Left cardiac atrium (tissue), 4 donors: ENCODE results near the gene ODAD4. TPM values are rescaled to one million over a fixed set of nuclear protein-coding genes. Genes with fewer than 3 reads are reported as not detected.
"Not testable (repeated sequence)": the region's sequence is repeated elsewhere in the genome, so short reads cannot be mapped to it uniquely, and the experiment has no call there.

Source experiments
- ATAC-seq, 2 donors: fragments of 200-7000 bp; cut with Tn5 transposase; one replicate each; pipeline ENCODE4 v1.9.1; 2020; ENCODE audit warnings: mild to moderate bottlenecking in 2 of 2, moderate library complexity in 2 of 2
- DNase-seq: peaks from one replicate; pipeline ENCODE4 v3.0.0-alpha.2; 2020
- intact Hi-C, 2 donors: fragments of 100-400 bp; cut with DNase I; formaldehyde crosslinking; loops; one replicate each; pipeline versions ENCODE4 v1.14.1 to v1.15.1; 2022 to 2023
- total RNA-seq, 2 donors: library from RNA; stranded (reverse); fragmentation: NEBNext Ultra II Directional; extraction: Animal tissue kit (Norgen Biotek cat#: 25700); gene quantifications; one replicate each; pipeline ENCODE4 v1.2.1, GENCODE V29; 2021
- donor health status: DM: no; HTN: yes; CAD: no.
- donor health status: DM: no; HTN: yes; CAD: no; lungs with severe emphysema.
- donor health status: DM: yes; HTN: yes; CAD: no.
- donor health status: Dilated cardiomyopathy.

Gene ODAD4
- total RNA-seq, 2 donors from 2014 or later: 1.0 to 1.3 TPM

DNA sequence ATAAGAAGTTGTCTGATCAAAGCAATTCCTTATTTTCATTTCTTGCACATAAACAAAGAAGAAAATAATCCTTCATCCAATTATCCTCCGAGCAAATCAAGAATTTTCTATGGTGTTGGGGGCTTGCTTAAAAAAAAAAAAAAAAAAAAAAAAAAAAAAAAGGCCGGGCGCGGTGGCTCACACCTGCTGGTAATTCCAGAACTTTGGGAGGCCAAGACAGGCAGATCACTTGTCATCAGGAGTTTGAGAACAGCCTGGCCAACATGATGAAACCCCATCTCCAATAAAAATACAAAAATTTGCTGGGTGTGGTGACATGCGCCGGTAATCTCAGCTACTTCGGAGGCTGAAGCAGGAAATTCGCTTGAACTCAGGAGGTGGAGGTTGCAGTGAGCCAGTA is 55.5 kb downstream of the ODAD4 start:
- DNase-seq (no peak), ATAC-seq (no peak)
- intact Hi-C loops: no loop called here

DNA sequence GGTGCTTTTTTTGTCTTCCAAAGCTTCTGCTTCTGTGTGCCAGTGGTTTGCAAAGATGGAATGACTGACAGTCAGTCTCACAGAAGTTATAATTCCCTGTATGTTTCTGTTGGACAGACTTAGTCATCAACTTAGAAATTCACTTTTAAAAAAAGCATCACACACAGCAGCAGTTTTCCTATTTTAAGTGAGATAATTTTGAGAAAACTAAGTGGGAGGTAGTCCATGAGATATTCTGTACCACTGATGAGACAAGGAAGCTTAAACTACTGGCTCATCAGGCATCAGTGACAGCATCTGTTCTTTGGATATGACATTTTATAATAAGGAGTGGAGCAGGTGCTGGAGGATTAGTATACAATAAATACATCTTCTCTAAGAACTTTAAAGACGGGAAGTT is 56.2 kb downstream of the ODAD4 start:
- intact Hi-C loops: no loop called here
- no peak for ATAC-seq
- no peak for DNase-seq

DNA sequence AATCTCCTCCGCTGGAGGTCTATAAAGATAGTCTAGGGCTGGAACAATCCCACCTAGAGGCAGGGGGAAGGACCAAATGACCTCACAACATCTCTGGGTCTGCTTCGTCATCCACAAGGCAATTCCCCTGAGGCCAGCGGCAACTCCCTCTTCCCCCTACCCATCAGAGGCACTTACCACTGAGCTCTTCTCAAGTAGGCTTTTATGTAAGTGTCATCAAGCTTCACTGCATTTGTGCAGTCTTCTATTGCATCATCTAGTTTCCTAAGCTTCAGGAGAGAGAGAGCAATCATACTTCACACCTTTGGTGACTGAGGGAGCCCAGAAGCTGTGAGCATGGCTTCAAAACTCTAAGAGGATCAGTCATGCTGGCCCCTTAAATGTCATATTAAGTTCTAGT is 57.2 kb downstream of the ODAD4 start:
- DNase-seq (no peak), ATAC-seq (no peak)

DNA sequence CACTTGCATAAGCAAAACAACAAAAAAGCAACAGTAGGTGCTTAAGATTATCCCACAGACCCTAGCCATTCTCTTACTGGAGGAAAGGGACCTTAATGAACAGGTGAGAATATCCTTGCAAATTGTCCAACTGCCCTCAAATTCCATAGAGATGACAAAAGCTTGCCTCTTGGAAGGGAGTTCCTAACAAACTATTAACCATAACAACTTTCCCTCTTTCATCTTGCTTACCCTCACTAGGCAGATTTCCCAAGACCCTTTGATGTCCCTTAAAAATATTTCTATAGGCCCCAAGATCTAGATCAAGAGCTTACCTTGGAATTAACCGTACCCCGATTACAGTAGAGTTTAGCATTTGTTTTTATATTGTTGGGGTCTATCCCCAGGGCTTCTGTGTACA is 58.0 kb downstream of the ODAD4 start:
- no peak for ATAC-seq
- DNase-seq: no peak
- intact Hi-C loops: no loop called here

More for the DNA sequence above, 57.2 kb downstream of the ODAD4 start:
- intact Hi-C loops: no loop called here

DNA sequence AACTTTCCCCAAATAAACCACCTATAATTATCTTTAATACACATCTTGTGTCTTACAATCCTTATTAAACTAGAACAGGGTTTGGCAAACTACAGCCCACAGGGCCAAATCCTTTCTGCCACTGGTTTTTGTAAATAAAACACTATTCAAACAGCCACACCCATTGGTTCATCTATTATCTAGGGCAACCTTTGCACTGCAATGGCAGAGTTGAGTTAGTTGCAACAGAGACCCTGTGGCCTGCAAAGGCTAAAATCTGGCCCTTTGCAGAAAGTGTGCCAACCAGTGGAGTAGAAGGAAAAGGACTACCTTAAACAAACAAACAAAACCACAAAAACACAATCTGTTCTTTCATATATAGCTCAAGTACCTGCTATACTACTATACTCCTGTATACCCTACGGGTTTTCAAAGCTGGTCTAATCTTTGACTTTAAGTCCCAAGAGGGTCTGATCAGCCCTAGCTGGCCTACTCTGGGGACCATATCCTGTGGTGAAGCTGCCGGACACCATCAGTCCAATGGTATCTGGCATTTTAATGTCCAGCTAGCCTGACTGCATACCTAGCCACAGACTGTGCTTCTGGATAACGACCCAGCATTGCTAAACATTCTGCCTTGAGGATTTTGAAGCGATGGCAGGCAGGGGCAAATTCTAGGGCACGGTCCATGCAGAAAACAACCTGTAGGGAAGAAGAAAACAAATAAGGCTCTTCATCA is 59.4 kb downstream of the ODAD4 start:
- ATAC-seq (no peak), DNase-seq (no peak)
- intact Hi-C loops: no loop called here

DNA sequence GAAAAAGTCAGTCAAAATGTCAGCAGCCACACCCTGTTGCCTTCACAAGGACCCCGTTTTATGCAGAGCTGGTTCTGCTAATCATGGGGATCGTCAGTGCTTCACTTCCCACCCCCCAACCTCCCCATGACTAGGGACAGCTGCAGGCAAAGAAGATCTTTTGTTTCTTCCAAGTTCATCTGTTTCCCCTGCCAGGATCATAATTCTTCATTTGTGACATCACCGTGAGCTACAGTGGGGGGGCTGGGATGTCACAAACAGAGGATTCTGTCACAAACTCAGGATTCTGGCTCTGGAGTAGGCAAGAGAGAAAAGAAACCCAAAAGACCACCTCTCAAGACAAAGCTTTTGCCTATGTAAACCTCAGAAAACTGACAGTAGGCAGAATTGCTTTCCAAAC is 62.2 kb downstream of the ODAD4 start:
- peak in 1 of 2 donors; percentile 17 for ATAC-seq
- intact Hi-C loops: no loop called here
- DNase-seq: no peak

DNA sequence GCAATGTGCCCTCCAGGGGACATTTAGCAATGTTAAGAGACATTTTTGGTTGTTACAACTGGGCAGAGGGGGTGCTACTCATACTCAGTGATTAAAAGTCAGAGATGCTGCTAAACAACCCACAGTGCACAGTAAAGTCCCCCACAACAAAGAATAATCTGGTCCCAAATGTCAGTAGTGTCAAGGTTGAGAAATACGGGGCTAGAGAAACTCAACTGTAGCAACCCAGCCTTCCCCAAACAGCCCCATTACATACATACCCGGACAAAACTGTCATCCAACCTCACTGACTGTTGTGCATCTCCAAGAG is 66.4 kb downstream of the ODAD4 start:
- no peak for DNase-seq
- ATAC-seq: no peak
- intact Hi-C loops: no loop called here

DNA sequence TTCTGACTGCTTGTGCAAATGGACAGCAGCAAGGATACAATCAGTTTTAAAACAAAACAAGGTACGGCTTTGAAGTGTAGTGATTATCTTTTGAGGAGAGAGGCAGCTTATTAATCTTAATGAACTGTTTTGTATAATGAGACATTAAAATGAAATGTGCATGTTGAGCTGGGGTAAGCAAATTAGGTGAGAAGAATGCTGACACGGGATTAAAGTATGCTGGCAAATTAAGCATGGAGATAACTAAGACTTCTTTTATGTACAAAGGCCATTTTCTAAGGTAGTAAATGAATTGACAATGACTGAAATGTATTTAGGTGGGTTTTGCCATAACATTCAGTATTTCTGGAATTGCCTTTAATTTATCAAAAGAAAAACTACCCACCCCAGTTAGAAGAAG is 68.1 kb downstream of the ODAD4 start:
- intact Hi-C loops: no loop called here

DNA sequence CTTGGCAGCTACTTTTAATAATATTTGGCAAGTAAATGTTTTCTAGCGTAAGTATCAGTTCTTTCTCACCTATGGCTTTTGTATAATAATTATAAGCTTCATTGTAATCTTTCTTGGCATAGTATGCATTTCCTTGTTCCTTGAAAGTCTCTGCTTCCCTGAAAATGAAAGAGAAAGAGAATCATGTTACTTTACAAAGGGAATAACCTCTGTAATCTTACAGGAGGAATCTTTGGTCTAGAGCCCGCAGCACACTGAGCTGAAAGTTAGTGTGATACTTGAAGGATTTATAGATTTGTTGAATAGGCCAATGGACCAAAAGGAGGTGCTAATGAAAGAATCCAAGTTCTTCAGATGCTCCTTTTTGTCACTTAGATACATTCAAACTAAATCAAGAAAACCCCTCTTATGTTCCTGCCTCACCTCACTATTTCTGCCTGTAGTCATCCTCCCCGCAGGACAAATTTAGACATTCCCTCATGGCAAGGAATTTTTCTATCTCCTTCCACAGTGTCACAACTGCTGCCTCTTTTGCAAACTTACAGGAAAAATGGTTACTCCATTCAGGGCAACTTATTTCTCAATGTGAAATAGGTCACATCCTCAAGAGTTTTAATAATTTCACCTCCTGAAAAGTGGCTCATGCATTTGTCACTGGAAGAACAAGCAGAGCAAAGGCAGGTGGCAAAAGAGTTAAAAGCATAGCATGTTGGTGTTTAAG is 70.2 kb downstream of the ODAD4 start:
- ATAC-seq (peak in 1 of 2 donors; percentile 38), DNase-seq (no peak)
- intact Hi-C loops: no loop called here

More for the DNA sequence above, 68.1 kb downstream of the ODAD4 start:
- DNase-seq (no peak), ATAC-seq (no peak)

DNA sequence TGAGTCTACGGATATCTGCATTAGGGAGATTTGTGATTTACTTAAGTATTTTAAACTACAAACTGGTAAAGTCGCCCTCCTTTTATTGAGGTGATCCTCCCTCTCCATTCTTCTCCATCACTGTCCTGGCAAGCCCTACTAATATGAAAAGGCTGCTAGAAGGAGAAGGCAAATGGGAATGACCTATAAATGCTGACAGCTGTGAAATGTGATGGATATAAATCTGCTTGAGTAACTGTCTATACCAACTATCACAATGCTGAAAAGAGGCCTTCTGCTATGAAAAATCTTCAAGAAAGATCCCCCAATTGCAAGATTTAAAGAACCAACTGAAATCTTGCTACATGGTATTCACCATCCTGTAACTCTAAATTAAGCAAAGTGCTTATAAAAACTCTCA is 71.3 kb downstream of the ODAD4 start:
- ATAC-seq: no peak
- intact Hi-C loops: no loop called here
- no peak for DNase-seq

DNA sequence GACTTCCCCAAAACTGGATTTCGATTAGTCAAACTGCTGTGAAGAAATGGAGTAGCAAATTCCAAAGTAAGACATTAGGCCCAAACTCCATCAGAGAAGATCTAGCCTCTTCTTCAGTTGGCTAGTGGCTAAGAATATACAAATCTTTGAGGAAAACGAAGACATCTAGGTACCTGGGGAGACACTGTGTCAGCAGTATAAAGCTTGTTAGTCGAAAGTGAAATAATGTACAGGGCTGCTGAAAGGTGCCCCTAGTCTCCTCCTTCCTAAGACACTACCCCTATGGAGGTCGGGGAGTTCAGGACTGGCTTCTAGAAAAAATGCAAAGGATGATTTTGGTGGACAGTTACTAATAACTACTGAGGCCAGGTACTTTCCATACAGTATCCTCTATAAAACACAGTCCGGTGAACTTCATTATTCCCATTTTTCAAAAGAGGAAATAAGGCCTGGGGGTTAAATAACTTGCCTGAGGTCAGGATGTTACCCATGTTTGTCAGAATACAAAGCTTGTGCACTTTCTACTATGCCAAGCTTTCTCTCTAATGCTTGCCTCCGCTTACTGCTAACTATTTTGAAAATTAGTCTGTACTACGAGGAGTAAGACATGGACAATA is 71.9 kb downstream of the ODAD4 start:
- intact Hi-C loops: no loop called here
- ATAC-seq (no peak), DNase-seq (no peak)

DNA sequence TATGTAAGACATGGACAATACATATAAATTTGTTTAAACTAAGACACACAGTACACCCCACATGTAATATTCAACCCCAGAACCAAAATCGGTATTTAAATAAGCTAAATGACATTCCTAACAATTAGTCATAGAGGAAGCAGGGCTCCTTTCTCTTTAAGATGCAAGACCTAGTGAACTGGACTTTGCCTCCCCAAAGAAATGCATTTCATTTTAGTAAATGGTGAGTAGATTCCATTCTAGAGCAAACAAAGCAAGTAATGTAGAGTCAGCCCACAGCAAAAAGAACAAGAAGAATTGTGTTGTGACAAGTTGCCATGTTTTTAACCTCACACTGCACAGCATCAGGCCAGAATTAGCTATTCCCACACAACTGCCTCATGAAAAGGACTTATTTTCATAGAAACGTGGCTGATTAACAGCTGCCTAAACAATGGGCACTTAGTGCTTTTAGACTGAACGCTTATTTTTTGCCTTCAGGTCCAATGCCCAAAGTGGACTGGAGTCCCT is 72.4 kb downstream of the ODAD4 start:
- intact Hi-C loops: no loop called here
- no peak for DNase-seq
- no peak for ATAC-seq

DNA sequence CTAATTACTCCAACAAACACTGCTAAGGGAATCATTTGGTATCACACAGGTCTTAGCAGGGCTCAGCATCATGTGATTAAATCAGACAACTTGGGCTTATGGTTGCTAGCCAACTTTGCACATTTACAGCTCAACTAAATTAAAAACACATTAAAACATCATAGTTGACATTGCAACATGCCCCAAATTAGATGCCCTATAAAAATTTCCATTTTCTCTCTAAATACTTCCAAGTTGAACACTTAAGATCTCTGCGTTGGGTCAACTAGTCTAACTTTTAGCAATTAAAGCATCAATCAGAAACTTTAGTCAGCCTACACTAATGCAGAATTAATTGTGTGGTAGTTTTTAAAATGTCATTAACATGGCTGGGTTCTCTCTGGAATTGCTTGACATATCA is 74.7 kb downstream of the ODAD4 start:
- no peak for DNase-seq
- intact Hi-C loops: no loop called here
- ATAC-seq: no peak

DNA sequence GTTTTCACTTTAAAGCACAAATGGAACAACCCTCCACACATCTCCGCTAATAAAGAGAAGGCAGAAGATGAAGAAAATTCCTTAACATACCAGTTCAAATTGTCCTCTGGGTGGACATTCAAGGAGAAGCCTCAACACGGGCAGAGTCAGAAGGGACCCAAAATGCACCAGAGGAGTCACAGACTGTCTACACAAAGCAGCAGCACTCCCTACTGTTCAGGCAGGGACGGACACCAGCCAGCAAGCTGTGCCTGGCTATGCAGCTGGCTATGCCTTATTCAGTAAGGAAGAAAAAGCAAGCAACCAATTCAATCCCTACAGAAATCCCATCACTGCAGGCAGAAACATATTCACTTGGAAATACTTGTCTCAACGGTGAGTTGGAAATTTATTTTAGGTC is 78.8 kb downstream of the ODAD4 start:
- DNase-seq (no peak), ATAC-seq (peak in 1 of 2 donors; percentile 30)
- intact Hi-C loops: no loop called here

DNA sequence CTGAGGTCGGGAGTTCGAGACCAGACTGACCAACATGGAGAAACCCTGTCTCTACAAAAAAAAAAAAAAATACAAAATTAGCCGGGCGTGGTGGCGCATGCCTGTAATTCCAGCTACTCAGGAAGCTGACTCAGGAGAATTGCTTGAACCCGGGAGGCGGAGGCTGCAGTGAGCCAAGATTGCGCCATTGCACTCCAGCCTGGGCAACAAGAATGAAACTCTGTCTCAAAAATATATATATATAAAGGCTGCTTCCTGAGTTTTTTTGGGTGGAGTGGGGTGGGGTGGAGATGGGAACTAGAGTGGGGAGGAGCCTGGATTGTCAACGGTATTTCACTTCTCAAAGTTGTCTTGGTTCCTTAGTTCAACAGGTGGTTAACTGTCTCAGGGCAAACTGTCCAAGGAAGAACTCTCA is 79.9 kb downstream of the ODAD4 start:
- ATAC-seq: peak in 1 of 2 donors; percentile 73
- DNase-seq, intact Hi-C loops: not testable (repeated sequence)

DNA sequence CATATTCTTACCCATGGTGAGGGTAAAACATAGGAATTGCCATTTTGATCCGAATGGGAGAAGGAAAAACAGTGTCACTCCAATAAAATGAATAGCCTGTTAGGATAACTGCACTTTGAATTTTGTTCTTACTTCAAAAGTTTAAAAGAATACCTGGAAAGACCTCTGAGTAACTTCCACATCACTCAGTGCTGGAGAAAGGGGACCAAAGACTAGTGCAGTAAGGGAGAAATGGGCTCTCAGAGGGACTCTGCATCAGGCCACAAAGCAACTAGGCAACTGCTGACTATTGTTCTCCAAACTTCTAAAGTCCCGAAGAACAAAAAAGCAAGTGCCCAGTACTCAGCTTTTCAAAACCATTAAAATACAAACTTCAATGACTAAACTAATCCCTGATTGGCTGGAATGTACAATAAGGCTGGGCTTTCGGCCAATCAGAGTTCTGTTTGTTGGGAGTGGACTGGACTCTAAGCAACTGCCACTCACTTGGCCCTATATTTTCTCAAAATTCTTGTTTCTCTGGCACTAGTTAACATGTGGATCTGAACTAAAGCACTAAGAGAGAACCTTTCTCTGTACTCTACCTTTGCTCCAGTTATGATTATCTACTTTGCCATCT is 80.6 kb downstream of the ODAD4 start:
- no peak for ATAC-seq

DNA sequence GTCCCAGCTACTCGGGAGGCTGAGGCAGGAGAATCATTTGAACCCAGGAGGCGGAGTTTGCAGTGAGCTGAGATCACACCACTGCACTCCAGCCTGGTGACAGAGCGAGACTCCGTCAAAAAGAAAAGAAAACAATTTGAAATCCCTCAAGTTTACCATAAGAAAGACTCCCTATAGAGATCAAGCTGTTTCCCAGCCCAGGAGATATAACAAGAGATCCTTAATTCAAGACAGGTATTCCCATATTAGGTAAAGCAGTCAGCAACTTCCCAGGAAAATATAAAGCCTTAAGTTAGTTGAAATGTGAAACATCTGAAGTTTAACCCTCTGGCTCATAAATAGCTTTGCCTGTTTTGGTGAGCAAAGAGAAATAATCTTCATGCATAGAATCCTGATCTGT is 81.9 kb downstream of the ODAD4 start:
- DNase-seq, ATAC-seq, intact Hi-C loops: not testable (repeated sequence)

More for the DNA sequence above, 80.6 kb downstream of the ODAD4 start:
- no peak for DNase-seq
- intact Hi-C loops: no loop called here

DNA sequence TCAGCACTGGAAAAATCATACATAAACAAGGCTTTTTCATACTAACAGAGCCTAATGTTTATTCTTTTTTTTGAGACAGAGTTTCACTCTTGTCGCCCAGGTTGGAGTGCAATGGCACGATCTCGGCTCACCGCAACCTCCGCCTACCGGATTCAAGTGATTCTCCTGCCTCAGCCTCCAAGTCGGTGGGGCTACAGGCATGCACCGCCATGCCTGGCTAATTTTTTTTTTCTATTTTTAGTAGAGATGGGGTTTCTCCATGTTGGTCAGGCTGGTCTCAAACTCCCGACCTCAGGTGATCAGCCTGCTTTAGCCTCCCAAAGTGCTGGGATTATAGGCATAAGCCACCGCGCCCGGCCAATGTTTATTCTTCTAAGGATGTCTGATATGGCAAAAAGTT is 83.3 kb downstream of the ODAD4 start:
- intact Hi-C loops, DNase-seq, ATAC-seq: not testable (repeated sequence)
